Neuronal stem cell (in vitro differentiated cells): ENCODE results near the gene GLB1L2.

ENCODE experiments used
- DNase-seq: peaks from one replicate; pipeline ENCODE4 v3.0.0-alpha.2; 2013; ENCODE audit warnings: low spot score
- H2AFZ ChIP-seq: one replicate; pipeline ENCODE4 v1.6.1; 2013; ENCODE audit warnings: mild to moderate bottlenecking, low read length, inconsistent platforms
- H2AK5ac ChIP-seq: 2 replicates; pipeline ENCODE4 v1.6.1; 2013; ENCODE audit warnings: low read depth, mild to moderate bottlenecking, inconsistent platforms, low read length, moderate library complexity, mixed read lengths
- H2BK120ac ChIP-seq: 2 replicates; pipeline ENCODE4 v1.6.1; 2013; ENCODE audit warnings: low read depth, mild to moderate bottlenecking, inconsistent platforms, low read length, moderate library complexity, mixed read lengths
- H2BK12ac ChIP-seq: one replicate; pipeline ENCODE4 v1.6.1; 2013; ENCODE audit warnings: low read length, inconsistent platforms
- H2BK15ac ChIP-seq: 2 replicates; pipeline ENCODE4 v1.6.1; 2013; ENCODE audit warnings: mild to moderate bottlenecking, low read length, inconsistent platforms, mixed read lengths
- H2BK5ac ChIP-seq: one replicate; pipeline ENCODE4 v1.6.1; 2013; ENCODE audit warnings: inconsistent platforms, mild to moderate bottlenecking, low read length, moderate library complexity
- H3K14ac ChIP-seq: one replicate; pipeline ENCODE4 v1.6.1; 2013; ENCODE audit warnings: low read length, inconsistent platforms
- H3K18ac ChIP-seq: 2 replicates; pipeline ENCODE4 v1.6.1; 2013; ENCODE audit warnings: low read length, inconsistent platforms
- H3K23ac ChIP-seq: 2 replicates; pipeline ENCODE4 v1.6.1; 2013; ENCODE audit warnings: low read depth, mild to moderate bottlenecking, mixed read lengths, low read length, inconsistent platforms; ENCODE audit not compliant: poor library complexity
- H3K27ac ChIP-seq: replicated peaks from 3 replicates; pipeline ENCODE4 v1.5.1; 2013; ENCODE audit warnings: low read length, inconsistent platforms
- H3K27me3 ChIP-seq, 3 experiments: 2 replicates each; pipeline ENCODE4 v1.6.1; 2013; ENCODE audit warnings: low read length in 3 of 3, mild to moderate bottlenecking in 2 of 3, inconsistent platforms in 1 of 3, low read depth in 1 of 3, mixed read lengths in 1 of 3, moderate library complexity in 1 of 3; ENCODE audit not compliant: control insufficient read depth in 3 of 3, insufficient read depth in 3 of 3
- H3K36me3 ChIP-seq, 2 donors: replicated peaks in 1 of 2; 2 replicates each; pipeline ENCODE4 v1.6.1; 2013; ENCODE audit warnings: low read length in 2 of 2; ENCODE audit not compliant: control insufficient read depth in 2 of 2, insufficient read depth in 2 of 2
- H3K4ac ChIP-seq: 2 replicates; pipeline ENCODE4 v1.6.1; 2013; ENCODE audit warnings: inconsistent platforms, mild to moderate bottlenecking, low read length, moderate library complexity
- H3K4me1 ChIP-seq, 2 donors: 1 replicate in 1 of 2; 2 replicates in 1 of 2; pipeline ENCODE4 v1.6.1; 2013; ENCODE audit warnings: low read length in 2 of 2, low read depth in 1 of 2; ENCODE audit not compliant: control insufficient read depth in 2 of 2, insufficient read depth in 1 of 2
- H3K4me2 ChIP-seq: one replicate; pipeline ENCODE4 v1.6.1; 2013; ENCODE audit warnings: mild to moderate bottlenecking, low read length, inconsistent platforms; ENCODE audit not compliant: insufficient read depth, poor library complexity, severe bottlenecking
- H3K4me3 ChIP-seq, 2 donors: 2 replicates each; pipeline ENCODE4 v1.5.1; 2013; ENCODE audit warnings: low read length in 2 of 2, mild to moderate bottlenecking in 2 of 2, inconsistent platforms in 1 of 2, moderate library complexity in 1 of 2
- H3K79me1 ChIP-seq: one replicate; pipeline ENCODE4 v1.6.1; 2013; ENCODE audit warnings: low read depth, mild to moderate bottlenecking, inconsistent platforms, low read length, moderate library complexity
- H3K9ac ChIP-seq: one replicate; pipeline ENCODE4 v1.6.1; 2013; ENCODE audit warnings: mild to moderate bottlenecking, low read depth, low read length, inconsistent platforms; ENCODE audit not compliant: poor library complexity
- H3K9me3 ChIP-seq, 2 donors: replicated peaks in 1 of 2; 2 replicates each; pipeline versions ENCODE3 to v1.6.1; 2013; ENCODE audit warnings: low read length in 2 of 2, mild to moderate bottlenecking in 2 of 2, inconsistent platforms in 1 of 2, low read depth in 1 of 2, mixed read lengths in 1 of 2, moderate library complexity in 1 of 2; ENCODE audit not compliant: control insufficient read depth in 2 of 2, insufficient read depth in 1 of 2
- H4K8ac ChIP-seq: one replicate; pipeline ENCODE4 v1.6.1; 2013; ENCODE audit warnings: low read depth, mild to moderate bottlenecking, inconsistent platforms, low read length, moderate library complexity
- H4K91ac ChIP-seq: one replicate; pipeline ENCODE4 v1.6.1; 2013; ENCODE audit warnings: low read length, low read depth, mild to moderate bottlenecking, inconsistent platforms; ENCODE audit not compliant: poor library complexity
- WGBS, 2 donors: extraction: QIAGEN DNeasy Blood & Tissue Kit; methylation state at CpG; one replicate each; pipeline ENCODE4 v1.1.7; 2013; ENCODE audit warnings: missing lambda C conversion rate in 2 of 2, mixed read lengths in 1 of 2; ENCODE audit not compliant: insufficient read length in 2 of 2, insufficient replicate concordance in 1 of 2; ENCODE audit errors: extremely low coverage in 2 of 2; 5-methylcytosine and 5-hydroxymethylcytosine counted together

GLB1L2 gene

GRCh38 chr11:134360050-134360835, 28.5 kb downstream of the GLB1L2 start:
- Histone ChIP-seq H2AK5ac (peak overlapping the region; percentile 51), H2AFZ (peak overlapping the region; percentile 78), H3K27ac (no peak overlapping the region), H2BK120ac (no peak overlapping the region), H4K91ac (no peak overlapping the region), H3K9ac (no peak overlapping the region), H2BK15ac (no peak overlapping the region), H3K4ac (no peak overlapping the region), H3K79me1 (no peaks in the 10 kb centered on the region), H3K9me3 (no peaks in the 10 kb centered on the region), H2BK12ac (no peak overlapping the region), H3K14ac (no peak overlapping the region), H3K27me3 (peaks cover 0 to 3% (median 0%) of the 10 kb centered on the region in 3 experiments), H3K18ac (peak overlapping the region; percentile 55), H3K36me3 (no peaks in the 10 kb centered on the region), H3K4me3 (no peak overlapping the region), H3K23ac (no peak overlapping the region), H3K4me1 (no peaks in the 10 kb centered on the region), H2BK5ac (no peak overlapping the region), H3K4me2 (no peak overlapping the region), H4K8ac (peak overlapping the region; percentile 44)
- DNase-seq = peak; percentile 77
- WGBS, 2 donors = no CpG with 5 or more reads among the region's 30 CpGs

DNA sequence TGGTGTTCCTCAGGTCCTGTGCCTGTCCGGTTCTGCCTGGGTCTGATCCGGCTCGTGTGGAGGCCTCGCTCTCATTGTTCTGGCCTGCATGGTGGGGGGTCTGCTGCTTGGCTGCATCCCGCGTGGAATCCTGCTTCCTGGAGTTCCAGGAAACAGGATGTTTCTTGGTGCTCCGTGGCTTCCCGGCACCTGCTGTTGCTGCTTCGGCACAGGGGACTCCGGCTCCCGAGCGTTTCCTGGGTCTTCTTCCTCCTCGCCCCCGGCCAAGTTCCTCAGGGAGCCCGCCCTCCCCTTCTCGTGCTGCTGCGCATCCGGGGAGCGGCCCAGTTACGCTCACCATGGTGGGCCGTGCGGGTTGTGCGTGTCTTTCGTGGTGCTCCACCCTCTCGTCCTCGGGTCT, 29.9 kb downstream of the GLB1L2 start:
- Histone ChIP-seq H2BK5ac (no peak overlapping the region), H3K9me3 (no peaks in the 10 kb centered on the region), H3K27ac (no peak overlapping the region), H2AFZ (no peak overlapping the region), H3K79me1 (no peaks in the 10 kb centered on the region), H2AK5ac (no peak overlapping the region), H2BK15ac (no peak overlapping the region), H3K4ac (no peak overlapping the region), H3K4me1 (no peaks in the 10 kb centered on the region), H3K4me3 (no peak overlapping the region), H4K8ac (no peak overlapping the region), H3K23ac (no peak overlapping the region), H3K36me3 (no peaks in the 10 kb centered on the region), H3K4me2 (no peak overlapping the region), H3K27me3 (peaks cover 0 to 3% (median 0%) of the 10 kb centered on the region in 3 experiments), H2BK120ac (no peak overlapping the region), H3K18ac (no peak overlapping the region), H3K9ac (no peak overlapping the region), H4K91ac (no peak overlapping the region), H2BK12ac (no peak overlapping the region), H3K14ac (no peak overlapping the region)
- no CpG with 5 or more reads among the region's 26 CpGs for WGBS, 2 donors
- DNase-seq = no peak

- no peak overlapping the region for H4K8ac ChIP-seq
- no peak overlapping the region for H3K9ac ChIP-seq
- no peak overlapping the region for H3K14ac ChIP-seq
- no CpG with 5 or more reads among the region's 32 CpGs for WGBS, 2 donors
- no peaks in the 10 kb centered on the region for H3K79me1 ChIP-seq
- H2BK15ac ChIP-seq = no peak overlapping the region
- no peak overlapping the region for H3K4me2 ChIP-seq
- H3K4me3 ChIP-seq = no peak overlapping the region
- H4K91ac ChIP-seq = no peak overlapping the region
- peaks cover 0 to 3% (median 0%) of the 10 kb centered on the region in 3 experiments for H3K27me3 ChIP-seq
- H2AFZ ChIP-seq = no peak overlapping the region
- no peak overlapping the region for H3K27ac ChIP-seq
- H3K18ac ChIP-seq = peak overlapping the region; percentile 20
- H2BK12ac ChIP-seq = peak overlapping the region; percentile 60
- no peak overlapping the region for H2BK120ac ChIP-seq
- no peak overlapping the region for H2BK5ac ChIP-seq
- no peaks in the 10 kb centered on the region for H3K9me3 ChIP-seq
- H2AK5ac ChIP-seq = no peak overlapping the region
- DNase-seq = no peak
- H3K4ac ChIP-seq = no peak overlapping the region
- H3K36me3 ChIP-seq = no peaks in the 10 kb centered on the region
- no peak overlapping the region for H3K23ac ChIP-seq
- no peaks in the 10 kb centered on the region for H3K4me1 ChIP-seq
These were observed 30.6 kb downstream of the GLB1L2 start for GRCh38 chr11:134362192-134362901.

DNA sequence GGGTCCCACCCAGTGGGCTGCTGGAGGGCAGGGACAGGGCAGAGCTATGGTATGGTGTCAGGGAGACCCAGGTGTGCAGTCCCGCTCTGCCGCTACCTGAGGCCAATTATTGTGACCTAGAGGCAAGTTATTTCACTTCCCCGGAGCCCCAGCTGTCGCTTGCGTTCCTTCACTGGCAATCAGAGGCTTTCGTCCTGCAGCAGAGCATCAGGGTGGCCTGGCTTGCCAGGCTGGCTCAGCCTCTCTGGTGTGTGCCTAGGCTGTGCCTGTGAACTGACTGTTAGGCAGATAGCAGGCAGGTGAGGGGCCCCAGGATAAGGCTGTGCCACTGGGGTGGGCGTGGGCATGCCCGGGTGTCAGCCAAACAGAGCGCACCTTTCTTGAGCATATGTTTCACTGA, 31.4 kb downstream of the GLB1L2 start:
- Histone ChIP-seq H3K4ac (no peak overlapping the region), H4K91ac (no peak overlapping the region), H2BK5ac (no peak overlapping the region), H2BK120ac (no peak overlapping the region), H3K9ac (no peak overlapping the region), H2BK15ac (no peak overlapping the region), H3K79me1 (no peaks in the 10 kb centered on the region), H3K4me1 (no peaks in the 10 kb centered on the region), H3K4me3 (no peak overlapping the region), H3K23ac (no peak overlapping the region), H3K27ac (no peak overlapping the region), H3K27me3 (peaks cover 0 to 3% (median 0%) of the 10 kb centered on the region in 3 experiments), H2AFZ (no peak overlapping the region), H3K9me3 (no peaks in the 10 kb centered on the region), H4K8ac (no peak overlapping the region), H3K14ac (no peak overlapping the region), H2BK12ac (no peak overlapping the region), H2AK5ac (no peak overlapping the region), H3K36me3 (no peaks in the 10 kb centered on the region), H3K4me2 (no peak overlapping the region), H3K18ac (no peak overlapping the region)
- WGBS, 2 donors = no CpG with 5 or more reads among the region's 9 CpGs
- no peak for DNase-seq
